Activated naive CD4-positive, alpha-beta T cell (primary cell): Measurements from ENCODE around the gene EFHD1.
"Not testable (repeated sequence)": the region's sequence is repeated elsewhere in the genome, so short reads cannot be mapped to it uniquely, and the experiment has no call there.

Experiments
- DNase-seq, 4 experiments: peaks; one replicate each; lab custom pipeline; 2025; lab: John Stamatoyannopoulos, UW

EFHD1 gene

GRCh38 chr2:232621186-232621585, 12.2 kb upstream of the EFHD1 start:
- DNase-seq, result no peak

- DNase-seq, result no peak
These were observed 10.8 kb upstream of the EFHD1 start for GRCh38 chr2:232622563-232622962.

GRCh38 chr2:232623768-232624765, 9.3 kb upstream of the EFHD1 start:
- DNase-seq, result no peak

GRCh38 chr2:232626584-232626983, 6.8 kb upstream of the EFHD1 start:
- no peak for DNase-seq

- no peak for DNase-seq
These were observed 4.8 kb upstream of the EFHD1 start for GRCh38 chr2:232628466-232629128.

- no peak for DNase-seq
These were observed 4.3 kb upstream of the EFHD1 start for GRCh38 chr2:232629129-232629475.

GRCh38 chr2:232632229-232632903, 1.0 kb upstream of the EFHD1 start:
- DNase-seq, result no peak

- no peak for DNase-seq
These were observed 446 bp upstream of the EFHD1 start for GRCh38 chr2:232632904-232633412.

GRCh38 chr2:232634206-232635150, 1.1 kb downstream of the EFHD1 start:
- DNase-seq, result no peak

GRCh38 chr2:232635376-232635775, 2.0 kb downstream of the EFHD1 start:
- not testable (repeated sequence) for DNase-seq

GRCh38 chr2:232635820-232636219, 2.4 kb downstream of the EFHD1 start:
- no peak for DNase-seq

GRCh38 chr2:232636788-232637420, 3.5 kb downstream of the EFHD1 start:
- no peak for DNase-seq

GRCh38 chr2:232637866-232638583, 4.6 kb downstream of the EFHD1 start:
- no peak for DNase-seq

GRCh38 chr2:232641153-232641848, 7.9 kb downstream of the EFHD1 start:
- DNase-seq, result no peak

GRCh38 chr2:232643147-232643425, 9.7 kb downstream of the EFHD1 start:
- DNase-seq, result no peak

- no peak for DNase-seq
These were observed 10.5 kb downstream of the EFHD1 start for GRCh38 chr2:232643813-232644347.

GRCh38 chr2:232645061-232645460, 11.7 kb downstream of the EFHD1 start:
- no peak for DNase-seq

GRCh38 chr2:232646726-232647125, 13.3 kb downstream of the EFHD1 start:
- no peak for DNase-seq

- no peak for DNase-seq
These were observed 13.9 kb downstream of the EFHD1 start for GRCh38 chr2:232647261-232647660.
